ENCODE data around the gene SLC43A1. TPM values are rescaled to one million over a fixed set of nuclear protein-coding genes. Genes with fewer than 3 reads are reported as not detected.

Gene SLC43A1
- total RNA-seq, 4 donors from 2014 or later = 13.1 to 48.4 (median 22.5) TPM

GRCh38 chr11:57530215-57530595 lies 14.7 kb upstream of the SLC43A1 start:
- no peak for TF ChIP-seq POLR2A (IDR thresholded peaks at IDR 0.05)
- TF ChIP-seq, protein P1, sequence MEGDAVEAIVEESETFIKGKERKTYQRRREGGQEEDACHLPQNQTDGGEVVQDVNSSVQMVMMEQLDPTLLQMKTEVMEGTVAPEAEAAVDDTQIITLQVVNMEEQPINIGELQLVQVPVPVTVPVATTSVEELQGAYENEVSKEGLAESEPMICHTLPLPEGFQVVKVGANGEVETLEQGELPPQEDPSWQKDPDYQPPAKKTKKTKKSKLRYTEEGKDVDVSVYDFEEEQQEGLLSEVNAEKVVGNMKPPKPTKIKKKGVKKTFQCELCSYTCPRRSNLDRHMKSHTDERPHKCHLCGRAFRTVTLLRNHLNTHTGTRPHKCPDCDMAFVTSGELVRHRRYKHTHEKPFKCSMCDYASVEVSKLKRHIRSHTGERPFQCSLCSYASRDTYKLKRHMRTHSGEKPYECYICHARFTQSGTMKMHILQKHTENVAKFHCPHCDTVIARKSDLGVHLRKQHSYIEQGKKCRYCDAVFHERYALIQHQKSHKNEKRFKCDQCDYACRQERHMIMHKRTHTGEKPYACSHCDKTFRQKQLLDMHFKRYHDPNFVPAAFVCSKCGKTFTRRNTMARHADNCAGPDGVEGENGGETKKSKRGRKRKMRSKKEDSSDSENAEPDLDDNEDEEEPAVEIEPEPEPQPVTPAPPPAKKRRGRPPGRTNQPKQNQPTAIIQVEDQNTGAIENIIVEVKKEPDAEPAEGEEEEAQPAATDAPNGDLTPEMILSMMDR (IDR thresholded peaks at IDR 0.05) = no peak
- Histone ChIP-seq H3K27me3 (no peaks in the 10 kb centered on the region), H3K36me3 (no peaks in the 10 kb centered on the region), H3K4me3 (peak overlapping the region; percentile 62 to 68), H3K4me1 (peaks cover 0 to 9% of the 10 kb centered on the region in 2 donors), H3K9me3 (no peaks in the 10 kb centered on the region), H3K27ac (peak overlapping the region; percentile 50 to 56)
- intact Hi-C loops (cut with DNase I; ENCODE audit: low total_unique reads) = no loop called here
- no peak for DNase-seq

GRCh38 chr11:57529012-57529411 lies 13.5 kb upstream of the SLC43A1 start:
- DNase-seq = no peak
- intact Hi-C loops (cut with DNase I; ENCODE audit: low total_unique reads) = loop anchor here (5.0 kb wide), 1 partner anchor 72 kb away; no protein-coding TSS in a partner anchor
- TF ChIP-seq, protein P1 (IDR thresholded peaks at IDR 0.05) = no peak
- no peak for TF ChIP-seq POLR2A (IDR thresholded peaks at IDR 0.05)
- Histone ChIP-seq H3K36me3 (no peaks in the 10 kb centered on the region), H3K4me1 (peaks cover 0 to 9% of the 10 kb centered on the region in 2 donors), H3K9me3 (no peaks in the 10 kb centered on the region), H3K4me3 (no peak overlapping the region), H3K27ac (no peak overlapping the region), H3K27me3 (no peaks in the 10 kb centered on the region)

GRCh38 chr11:57527056-57527631 lies 11.6 kb upstream of the SLC43A1 start:
- Histone ChIP-seq H3K27me3 (no peaks in the 10 kb centered on the region), H3K36me3 (no peaks in the 10 kb centered on the region), H3K4me3 (no peak overlapping the region), H3K27ac (no peak overlapping the region), H3K9me3 (no peaks in the 10 kb centered on the region), H3K4me1 (peaks cover 0 to 9% of the 10 kb centered on the region in 2 donors)
- no peak for TF ChIP-seq POLR2A (IDR thresholded peaks at IDR 0.05)
- TF ChIP-seq, protein P1 (IDR thresholded peaks at IDR 0.05) = peak; percentile 83 to 96 (median 92)
- intact Hi-C loops (cut with DNase I; ENCODE audit: low total_unique reads) = loop anchor here (5.0 kb wide), 1 partner anchor 70 kb away; no protein-coding TSS in a partner anchor
- DNase-seq = peak; percentile 69 to 74

DNA sequence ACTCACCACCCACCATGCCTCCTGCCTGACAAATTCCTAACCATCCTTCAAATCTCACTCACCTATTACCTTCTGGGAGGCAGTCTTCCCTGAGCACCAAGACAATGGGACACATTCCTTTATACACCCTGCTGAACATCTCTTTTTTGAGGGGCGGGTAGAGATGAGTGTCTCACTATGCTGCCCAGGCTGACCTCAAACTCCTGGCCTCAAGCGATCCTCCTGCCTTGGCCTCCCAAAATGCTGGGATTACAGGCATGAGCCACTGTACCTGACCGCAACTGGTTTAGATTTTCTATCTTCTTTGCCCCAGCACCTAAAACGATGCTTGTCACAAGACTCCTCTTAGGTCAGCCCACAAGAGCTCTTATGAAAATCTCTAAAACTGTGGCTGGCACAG lies 7.9 kb upstream of the SLC43A1 start:
- Histone ChIP-seq H3K4me3 (no peak overlapping the region), H3K9me3 (no peaks in the 10 kb centered on the region), H3K27ac (no peak overlapping the region), H3K36me3 (no peaks in the 10 kb centered on the region), H3K27me3 (no peaks in the 10 kb centered on the region), H3K4me1 (no peaks in the 10 kb centered on the region)
- intact Hi-C loops (cut with DNase I; ENCODE audit: low total_unique reads) = no loop called here
- no peak for TF ChIP-seq POLR2A (IDR thresholded peaks at IDR 0.05)
- TF ChIP-seq, protein P1 (IDR thresholded peaks at IDR 0.05) = no peak
- no peak for DNase-seq

DNA sequence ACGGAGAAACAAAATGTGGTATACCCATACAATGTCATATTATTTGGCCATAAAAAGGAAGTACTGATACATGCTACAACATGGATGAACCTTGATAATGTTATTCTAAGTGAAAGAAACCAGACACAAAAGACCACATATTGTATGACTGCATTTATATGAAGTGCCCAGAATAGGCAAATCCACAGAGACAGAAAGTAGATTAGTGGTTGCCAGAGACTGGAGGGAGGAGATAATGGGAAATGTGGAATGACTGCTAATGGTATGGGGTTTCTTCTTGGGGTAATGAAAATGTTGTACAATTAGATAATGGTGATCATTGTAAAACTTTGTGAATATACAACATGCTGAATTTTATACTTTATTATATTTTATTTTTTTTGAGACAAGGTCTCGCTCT lies 5.6 kb upstream of the SLC43A1 start:
- Histone ChIP-seq H3K9me3 (no peaks in the 10 kb centered on the region), H3K27me3 (no peaks in the 10 kb centered on the region), H3K4me1 (no peaks in the 10 kb centered on the region), H3K4me3 (no peak overlapping the region), H3K36me3 (no peaks in the 10 kb centered on the region), H3K27ac (no peak overlapping the region)
- TF ChIP-seq, protein P1 (IDR thresholded peaks at IDR 0.05) = no peak
- TF ChIP-seq POLR2A (IDR thresholded peaks at IDR 0.05) = no peak
- no peak for DNase-seq
- intact Hi-C loops (cut with DNase I; ENCODE audit: low total_unique reads) = no loop called here
